Epithelial cell of prostate (primary cell): ENCODE data around the gene EPAS1.

Experiments used
- DNase-seq: peaks from one replicate; pipeline ENCODE4 v3.0.0-alpha.2; 2011; ENCODE audit warnings: low read depth, low spot score
- H3K27ac ChIP-seq: fragments of 450-650 bp; 2 replicates; pipeline ENCODE4 v1.5.1; 2017; ENCODE audit warnings: mild to moderate bottlenecking

EPAS1 gene

GRCh38 chr2:46317094-46317486, 19.9 kb downstream of the EPAS1 start:
- peak overlapping the region; percentile 94 for H3K27ac ChIP-seq
- no peak for DNase-seq

GRCh38 chr2:46318579-46319460, 21.6 kb downstream of the EPAS1 start:
- H3K27ac ChIP-seq, result peak overlapping the region; percentile 94
- DNase-seq, result no peak

- H3K27ac ChIP-seq, result peak overlapping the region; percentile 94
- DNase-seq, result no peak
Observed at GRCh38 chr2:46319711-46320110, 22.5 kb downstream of the EPAS1 start.

GRCh38 chr2:46320141-46320567, 22.9 kb downstream of the EPAS1 start:
- peak overlapping the region; percentile 94 for H3K27ac ChIP-seq
- DNase-seq, result no peak

GRCh38 chr2:46323730-46324129, 26.5 kb downstream of the EPAS1 start:
- no peak for DNase-seq
- peak overlapping the region; percentile 75 for H3K27ac ChIP-seq

- H3K27ac ChIP-seq, result peak overlapping the region; percentile 75
- DNase-seq, result no peak
Observed at GRCh38 chr2:46325182-46325928, 28.1 kb downstream of the EPAS1 start.

- peak overlapping the region; percentile 75 for H3K27ac ChIP-seq
Observed at GRCh38 chr2:46326231-46326980, 29.2 kb downstream of the EPAS1 start.

GRCh38 chr2:46327627-46328026, 30.4 kb downstream of the EPAS1 start:
- peak overlapping the region; percentile 92 for H3K27ac ChIP-seq

More at GRCh38 chr2:46326231-46326980, 29.2 kb downstream of the EPAS1 start:
- peak; percentile 56 for DNase-seq

GRCh38 chr2:46328291-46328690, 31.1 kb downstream of the EPAS1 start:
- no peak for DNase-seq
- H3K27ac ChIP-seq, result peak overlapping the region; percentile 92

More at GRCh38 chr2:46327627-46328026, 30.4 kb downstream of the EPAS1 start:
- no peak for DNase-seq

GRCh38 chr2:46328829-46329228, 31.6 kb downstream of the EPAS1 start:
- peak overlapping the region; percentile 92 for H3K27ac ChIP-seq
- no peak for DNase-seq

- DNase-seq, result no peak
- peak overlapping the region; percentile 92 for H3K27ac ChIP-seq
Observed at GRCh38 chr2:46329340-46329739, 32.1 kb downstream of the EPAS1 start.

GRCh38 chr2:46329803-46330775, 32.9 kb downstream of the EPAS1 start:
- DNase-seq, result peak; percentile 71
- H3K27ac ChIP-seq, result peak overlapping the region; percentile 92

GRCh38 chr2:46331109-46331766, 34.0 kb downstream of the EPAS1 start:
- no peak for DNase-seq
- peak overlapping the region; percentile 92 for H3K27ac ChIP-seq

GRCh38 chr2:46332686-46333281, 35.6 kb downstream of the EPAS1 start:
- peak; percentile 92 for DNase-seq
- peak overlapping the region; percentile 92 for H3K27ac ChIP-seq

GRCh38 chr2:46333912-46334311, 36.7 kb downstream of the EPAS1 start:
- DNase-seq, result no peak
- peak overlapping the region; percentile 92 for H3K27ac ChIP-seq

GRCh38 chr2:46334389-46335271, 37.4 kb downstream of the EPAS1 start:
- peak; percentile 61 for DNase-seq
- H3K27ac ChIP-seq, result peak overlapping the region; percentile 92
